NCI-H460 (cell line): ENCODE results near the gene ST6GALNAC4. TPM values are rescaled to one million over a fixed set of nuclear protein-coding genes. Genes with fewer than 3 reads are reported as not detected.
A peak's percentile ranks its signal among the peaks of the same experiment; 100 is the strongest.

Source experiments
- DNase-seq: peaks from one replicate; pipeline ENCODE4 v3.0.0-alpha.2; 2016; ENCODE audit warnings: low read depth; ENCODE audit errors: extremely low read depth
- polyA plus RNA-seq: library from polyadenylated mRNA; depleted of rRNA; stranded (reverse); fragments of >200 nt; gene quantifications from 2 replicates; pipeline ENCODE4 v1.2.3, GENCODE V29; 2014; cell fraction: nucleus; rRNA removed
- total RNA-seq: library from RNA; depleted of rRNA; stranded (reverse); fragments of >200 nt; shearing (Covaris generic); gene quantifications from 2 replicates; pipeline ENCODE4 v1.2.3, GENCODE V29; 2014; rRNA removed

ST6GALNAC4 gene, protein sequence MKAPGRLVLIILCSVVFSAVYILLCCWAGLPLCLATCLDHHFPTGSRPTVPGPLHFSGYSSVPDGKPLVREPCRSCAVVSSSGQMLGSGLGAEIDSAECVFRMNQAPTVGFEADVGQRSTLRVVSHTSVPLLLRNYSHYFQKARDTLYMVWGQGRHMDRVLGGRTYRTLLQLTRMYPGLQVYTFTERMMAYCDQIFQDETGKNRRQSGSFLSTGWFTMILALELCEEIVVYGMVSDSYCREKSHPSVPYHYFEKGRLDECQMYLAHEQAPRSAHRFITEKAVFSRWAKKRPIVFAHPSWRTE
- 33.3 and 36.2 TPM in 2 replicates for total RNA-seq
- polyA plus RNA-seq = 83.0 and 196 TPM in 2 replicates

GRCh38 chr9:127916720-127917581, at the start of gene ST6GALNAC4:
Gene ST6GALNAC4 (minus strand): TSS chr9:127917041. CDS start chr9:127916419, 622 bp downstream.
- peak; percentile 88 for DNase-seq

DNA sequence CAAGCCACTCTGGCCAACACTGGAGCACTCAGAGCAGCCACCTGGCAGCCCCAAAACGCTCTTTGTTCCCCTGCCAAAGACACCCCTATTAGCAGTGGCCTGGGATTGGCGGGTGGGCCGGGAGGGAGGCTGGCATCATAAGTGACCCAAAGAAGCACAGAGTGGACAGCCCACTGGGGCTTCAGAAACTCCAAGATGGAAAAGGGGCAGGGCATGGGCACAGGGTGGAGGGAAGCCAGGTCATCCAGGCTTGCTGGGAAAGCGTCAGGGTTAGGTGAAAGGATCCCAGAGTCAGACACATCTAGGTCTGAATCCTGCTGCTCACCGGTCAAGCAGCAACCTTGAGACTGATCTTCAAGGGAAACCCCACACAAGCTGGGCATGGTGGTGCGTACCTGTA, 49.1 kb upstream of the ST6GALNAC4 start:
- no peak for DNase-seq

DNA sequence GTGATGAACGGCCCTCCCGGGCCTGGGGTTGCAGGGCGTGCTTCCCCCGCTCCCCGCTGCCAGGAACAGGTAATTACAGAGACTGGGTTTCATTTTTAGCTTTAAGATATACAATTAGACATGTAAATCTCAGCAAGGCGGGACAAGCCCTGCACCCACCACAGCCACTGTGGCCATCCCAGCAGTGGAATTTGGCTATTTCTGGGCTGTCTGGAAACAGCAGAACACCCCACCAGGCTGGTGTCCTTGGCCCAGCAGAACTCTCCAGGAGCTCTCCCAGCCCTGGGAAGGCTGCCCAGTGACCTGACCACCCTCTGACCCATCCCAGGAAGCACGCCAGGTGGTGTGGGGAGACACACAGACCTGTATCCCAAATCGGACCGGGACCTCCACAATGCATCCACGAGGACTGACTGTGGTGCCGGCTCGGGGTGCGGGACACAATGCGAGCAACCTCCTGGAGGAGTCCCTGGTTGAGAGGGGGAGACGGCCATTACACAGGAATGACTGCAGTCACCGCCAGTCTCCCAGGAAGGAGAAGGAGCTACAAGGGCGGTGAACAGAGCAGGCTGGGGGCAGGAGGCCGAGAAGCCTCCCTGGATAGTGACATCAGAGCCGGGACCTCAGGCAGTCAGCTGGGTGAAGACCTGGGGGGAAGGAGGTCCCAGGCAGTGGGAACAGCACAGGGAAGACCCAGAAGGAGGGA, 46.7 kb upstream of the ST6GALNAC4 start:
- no peak for DNase-seq

GRCh38 chr9:127963041-127963358, 46.2 kb upstream of the ST6GALNAC4 start:
- no peak for DNase-seq

GRCh38 chr9:127962278-127962677, 45.4 kb upstream of the ST6GALNAC4 start:
- DNase-seq = no peak

DNA sequence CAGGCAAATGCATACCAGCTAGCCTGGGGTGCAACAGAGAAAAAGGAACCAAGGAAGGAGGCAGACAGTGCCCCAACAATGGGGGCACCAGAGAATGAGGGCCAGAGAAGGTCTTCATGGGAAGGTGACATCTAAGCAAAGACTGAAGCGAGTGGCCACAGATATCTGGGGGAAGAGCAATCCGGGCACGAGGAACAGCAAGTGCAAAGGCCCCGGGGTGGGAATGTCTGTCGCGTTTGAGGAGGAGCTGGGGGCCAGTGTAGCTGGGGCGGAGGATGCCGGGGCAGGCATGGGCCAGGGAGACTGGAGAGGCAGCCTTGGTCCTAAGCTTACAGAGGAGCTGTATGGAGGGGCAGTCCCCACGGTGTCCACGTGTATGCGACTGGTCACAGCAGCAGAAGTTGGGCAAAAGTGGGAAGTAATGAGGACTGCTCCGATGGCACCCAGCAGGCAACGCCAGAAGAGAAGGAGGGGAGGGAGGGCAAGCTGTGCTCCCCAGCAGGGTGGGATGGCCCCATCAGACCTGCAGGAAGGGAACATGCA, 44.8 kb upstream of the ST6GALNAC4 start:
- no peak for DNase-seq

- DNase-seq = no peak
These were observed 44.3 kb upstream of the ST6GALNAC4 start for GRCh38 chr9:127961155-127961490.

- no peak for DNase-seq
These were observed 43.7 kb upstream of the ST6GALNAC4 start for GRCh38 chr9:127960410-127961154.

GRCh38 chr9:127959841-127960409, 43.1 kb upstream of the ST6GALNAC4 start:
- DNase-seq = no peak

DNA sequence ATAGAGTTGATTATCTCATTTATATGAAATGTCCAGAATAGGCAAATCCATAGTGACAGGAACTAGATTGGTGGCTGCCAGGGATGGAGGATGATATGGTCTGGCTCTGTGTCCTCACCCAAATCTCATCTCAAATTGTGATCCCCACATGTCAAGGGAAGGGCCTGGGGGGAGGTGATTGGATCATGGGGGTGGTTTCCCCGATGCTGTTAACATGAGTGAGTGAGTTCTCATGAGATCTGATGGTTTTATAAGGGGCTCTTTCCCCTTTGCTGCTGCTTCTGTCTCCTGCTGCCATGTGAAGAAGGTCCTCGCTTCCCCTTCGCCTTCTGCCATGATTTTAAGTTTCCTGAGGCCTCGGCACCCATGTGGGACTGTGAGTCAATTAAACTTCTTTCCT, 42.6 kb upstream of the ST6GALNAC4 start:
- DNase-seq = no peak

GRCh38 chr9:127958728-127959127, 41.9 kb upstream of the ST6GALNAC4 start:
- DNase-seq = no peak

GRCh38 chr9:127955294-127956015, 38.6 kb upstream of the ST6GALNAC4 start:
- peak; percentile 78 for DNase-seq

DNA sequence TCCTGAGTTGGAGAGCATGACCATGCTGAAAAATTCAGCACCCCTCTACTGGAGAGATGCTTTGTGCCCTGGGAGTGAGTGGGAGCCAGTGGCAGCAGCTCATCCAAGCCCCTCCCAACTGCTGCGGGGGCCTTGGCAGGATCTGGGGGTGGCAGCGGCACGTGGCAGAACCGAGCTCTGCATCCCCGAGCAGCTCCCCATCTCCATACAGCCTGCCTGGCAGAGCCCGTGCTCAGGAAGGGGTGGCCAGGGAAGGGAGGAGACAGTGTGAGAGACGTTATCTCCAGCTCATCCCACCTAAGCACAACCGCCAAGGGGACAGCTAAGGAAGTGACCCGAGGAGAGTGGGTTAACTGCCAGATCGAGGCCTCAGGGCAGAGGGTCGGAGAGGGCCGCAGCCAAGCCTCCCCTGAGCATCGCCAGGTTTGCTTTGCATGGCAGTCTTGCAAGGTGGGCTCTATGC, 38.0 kb upstream of the ST6GALNAC4 start:
- no peak for DNase-seq

DNA sequence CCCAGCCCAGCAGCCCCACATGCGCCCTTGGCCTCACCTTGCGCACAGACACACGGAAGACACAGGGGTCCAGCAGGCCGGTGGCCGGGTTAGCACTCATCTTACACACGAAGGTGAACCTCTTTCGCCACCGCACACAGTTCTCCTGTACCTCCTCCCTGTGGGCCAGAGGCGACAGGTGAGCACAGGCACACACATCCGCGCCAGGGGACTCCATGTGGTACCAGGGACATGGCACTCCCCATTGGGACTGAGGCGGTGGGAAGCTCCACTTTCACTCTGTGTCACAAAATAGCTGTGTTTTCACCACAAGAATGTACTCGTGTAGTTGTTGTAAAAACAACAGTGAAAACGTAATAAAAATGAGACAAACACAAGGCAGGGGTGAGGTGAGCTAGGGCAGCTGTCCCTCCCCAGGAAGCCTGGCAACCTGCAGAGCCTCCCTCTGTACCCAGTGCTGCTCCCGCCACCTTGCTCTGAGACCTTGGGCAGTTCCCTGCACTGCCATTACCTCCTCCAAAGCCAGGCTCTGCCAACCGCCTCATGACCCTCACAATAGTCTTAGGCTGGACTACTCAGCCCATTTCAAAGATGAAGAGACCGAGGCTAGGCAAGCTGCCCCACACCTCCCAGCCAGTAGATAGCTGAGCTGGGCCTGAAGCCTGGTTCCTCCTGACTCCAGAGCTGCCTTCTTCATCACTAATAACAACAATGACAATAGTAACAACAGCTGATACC, 37.1 kb upstream of the ST6GALNAC4 start:
- DNase-seq = no peak

DNA sequence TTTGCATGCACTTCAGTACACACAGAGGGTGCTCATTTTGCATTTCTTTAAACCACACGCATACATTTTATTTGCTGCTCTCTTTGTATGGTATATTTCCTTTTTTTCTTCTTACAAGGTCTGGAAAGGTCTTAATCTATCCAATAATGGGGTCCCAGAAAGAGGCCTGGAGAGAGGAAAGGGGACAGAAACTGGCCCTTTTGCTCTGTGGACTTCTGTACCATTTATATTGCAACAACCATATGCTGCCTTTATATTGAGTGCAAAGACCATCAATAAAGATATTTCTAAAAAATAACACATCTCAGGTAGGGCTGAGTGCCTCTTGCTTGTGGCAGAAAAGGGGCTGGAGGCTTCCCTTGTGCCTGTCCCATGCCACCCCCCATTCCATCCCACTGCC, 36.3 kb upstream of the ST6GALNAC4 start:
- DNase-seq = no peak

- DNase-seq = no peak
These were observed 33.9 kb upstream of the ST6GALNAC4 start for GRCh38 chr9:127950513-127951289.

DNA sequence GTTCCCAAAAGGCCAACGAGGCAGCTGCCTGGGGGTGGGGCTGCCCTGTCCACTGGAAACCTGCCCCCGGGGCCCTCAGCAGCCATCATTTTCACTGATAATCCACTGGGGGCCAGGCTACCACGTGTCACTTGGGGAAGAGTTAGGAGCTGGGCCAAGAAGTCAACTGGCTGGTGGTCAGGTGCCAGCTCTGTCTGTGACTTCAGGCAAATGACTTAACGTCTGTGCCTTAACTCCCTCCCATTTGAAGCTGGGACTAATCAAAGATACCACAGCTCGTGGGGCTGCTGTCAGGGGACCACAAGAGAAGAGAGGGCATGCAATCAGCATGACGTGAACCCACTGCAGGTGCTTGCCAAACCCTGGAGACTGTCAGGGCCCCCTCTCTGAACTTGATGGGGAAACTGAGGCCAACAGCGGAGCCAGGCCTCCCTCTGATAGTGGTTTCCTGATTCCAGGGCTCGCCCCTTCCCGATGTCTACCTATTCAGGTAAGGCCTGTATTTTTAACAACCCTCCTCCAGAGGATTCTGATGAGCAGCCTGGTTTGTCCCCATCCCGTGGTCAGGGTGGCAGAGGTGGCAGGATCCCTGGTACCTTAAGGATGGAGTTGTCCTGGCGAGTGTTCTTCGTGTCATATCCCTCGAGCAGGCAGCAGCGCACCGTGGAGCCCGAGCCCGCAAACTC, 33.1 kb upstream of the ST6GALNAC4 start:
- no peak for DNase-seq
